Glutamatergic neuron (in vitro differentiated cells): ENCODE data around the gene KIF2C. TPM values are rescaled to one million over a fixed set of nuclear protein-coding genes. Genes with fewer than 3 reads are reported as not detected.

Experiments used
- DNase-seq: peaks from one replicate; pipeline ENCODE4 v3.0.0; 2022
- H3K27ac Mint-ChIP-seq: one replicate; pipeline ENCODE4 v1.8.0; 2020; ENCODE audit warnings: mild to moderate bottlenecking, mixed read lengths, inconsistent platforms; ENCODE audit not compliant: unreplicated experiment
- H3K27me3 Mint-ChIP-seq: one replicate; pipeline ENCODE4 v1.8.0; 2020; ENCODE audit warnings: mild to moderate bottlenecking, moderate library complexity, mixed read lengths, inconsistent platforms; ENCODE audit not compliant: unreplicated experiment
- H3K36me3 Mint-ChIP-seq: one replicate; pipeline ENCODE4 v1.8.0; 2020; ENCODE audit warnings: mild to moderate bottlenecking, mixed read lengths, inconsistent platforms; ENCODE audit not compliant: unreplicated experiment
- H3K4me1 Mint-ChIP-seq: one replicate; pipeline ENCODE4 v1.8.0; 2020; ENCODE audit warnings: mild to moderate bottlenecking, low read depth, mixed read lengths, inconsistent platforms; ENCODE audit not compliant: unreplicated experiment
- H3K4me3 Mint-ChIP-seq: one replicate; pipeline ENCODE4 v1.8.0; 2020; ENCODE audit warnings: mild to moderate bottlenecking, mixed read lengths, inconsistent platforms; ENCODE audit not compliant: unreplicated experiment
- H3K9me3 Mint-ChIP-seq: one replicate; pipeline ENCODE4 v1.8.0; 2020; ENCODE audit warnings: mild to moderate bottlenecking, moderate library complexity, mixed read lengths, inconsistent platforms; ENCODE audit not compliant: unreplicated experiment
- total RNA-seq: library from RNA; stranded (reverse); fragmentation: NEBNext Ultra II Directional; extraction: Animal tissue kit (Norgen Biotek cat#: 25700); gene quantifications from one replicate; pipeline ENCODE4 v1.2.1, GENCODE V29; 2021; ENCODE audit not compliant: unreplicated experiment
- TF ChIP-seq, protein P1 (sequence below): fragments of 200-600 bp; sonication (generic); IDR thresholded peaks from one replicate; pipeline ENCODE4 v1.5.0; 2021; ENCODE audit not compliant: partially characterized antibody, unreplicated experiment

Gene KIF2C
- total RNA-seq, 1 donor from 2014 or later = 8.6 TPM

DNA sequence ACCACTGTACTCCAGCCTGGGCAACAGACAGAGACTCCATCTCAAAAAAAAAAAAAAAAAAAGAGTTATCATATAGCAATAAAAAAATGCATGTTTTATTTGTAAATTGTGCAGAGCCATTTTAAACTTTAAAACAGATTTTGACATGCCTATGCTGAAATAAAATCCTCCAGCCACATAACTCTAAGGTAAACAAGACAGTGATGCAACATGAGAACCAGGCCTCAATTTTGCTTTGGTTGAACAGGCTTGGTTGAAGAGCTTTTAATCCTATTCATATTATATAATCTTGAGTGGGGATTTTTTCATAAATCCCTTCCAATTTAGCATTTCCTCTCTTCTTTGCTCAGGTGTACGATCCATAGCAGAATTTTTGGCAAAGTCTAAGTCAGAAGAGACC lies 39.1 kb upstream of the KIF2C start:
- no peak for DNase-seq
- Mint-ChIP-seq H3K4me3 (no peak overlapping the region), H3K4me1 (peaks cover 2% of the 10 kb centered on the region), H3K27me3 (no peaks in the 10 kb centered on the region), H3K36me3 (peaks cover 2% of the 10 kb centered on the region), H3K9me3 (peaks cover 2% of the 10 kb centered on the region), H3K27ac (no peak overlapping the region)
- TF ChIP-seq, protein P1, sequence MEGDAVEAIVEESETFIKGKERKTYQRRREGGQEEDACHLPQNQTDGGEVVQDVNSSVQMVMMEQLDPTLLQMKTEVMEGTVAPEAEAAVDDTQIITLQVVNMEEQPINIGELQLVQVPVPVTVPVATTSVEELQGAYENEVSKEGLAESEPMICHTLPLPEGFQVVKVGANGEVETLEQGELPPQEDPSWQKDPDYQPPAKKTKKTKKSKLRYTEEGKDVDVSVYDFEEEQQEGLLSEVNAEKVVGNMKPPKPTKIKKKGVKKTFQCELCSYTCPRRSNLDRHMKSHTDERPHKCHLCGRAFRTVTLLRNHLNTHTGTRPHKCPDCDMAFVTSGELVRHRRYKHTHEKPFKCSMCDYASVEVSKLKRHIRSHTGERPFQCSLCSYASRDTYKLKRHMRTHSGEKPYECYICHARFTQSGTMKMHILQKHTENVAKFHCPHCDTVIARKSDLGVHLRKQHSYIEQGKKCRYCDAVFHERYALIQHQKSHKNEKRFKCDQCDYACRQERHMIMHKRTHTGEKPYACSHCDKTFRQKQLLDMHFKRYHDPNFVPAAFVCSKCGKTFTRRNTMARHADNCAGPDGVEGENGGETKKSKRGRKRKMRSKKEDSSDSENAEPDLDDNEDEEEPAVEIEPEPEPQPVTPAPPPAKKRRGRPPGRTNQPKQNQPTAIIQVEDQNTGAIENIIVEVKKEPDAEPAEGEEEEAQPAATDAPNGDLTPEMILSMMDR = no peak

DNA sequence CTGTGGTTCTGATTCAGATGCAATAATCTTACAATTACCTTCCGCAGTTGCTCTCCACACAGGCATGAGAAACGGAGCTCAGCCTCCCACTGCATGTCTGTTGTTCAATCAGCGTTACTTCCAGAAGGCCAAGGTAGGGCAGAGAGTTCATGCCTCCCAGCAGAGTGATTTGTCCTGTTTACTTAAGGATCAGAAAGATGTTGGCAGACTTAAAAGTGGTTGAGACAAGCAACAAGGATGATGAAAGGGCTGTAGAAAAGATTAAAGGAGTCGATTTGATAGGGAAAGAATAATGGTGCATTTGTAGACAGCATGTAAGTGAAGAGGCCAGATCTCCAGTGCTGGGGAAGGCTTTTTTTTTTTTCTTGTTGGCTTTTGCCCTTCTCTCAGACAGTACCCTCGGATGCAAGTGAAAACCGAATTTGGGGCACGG lies 38.5 kb upstream of the KIF2C start:
- Mint-ChIP-seq H3K4me1 (peaks cover 2% of the 10 kb centered on the region), H3K4me3 (no peak overlapping the region), H3K27me3 (no peaks in the 10 kb centered on the region), H3K27ac (no peak overlapping the region), H3K9me3 (no peaks in the 10 kb centered on the region), H3K36me3 (peaks cover 5% of the 10 kb centered on the region)
- TF ChIP-seq, protein P1 = no peak
- no peak for DNase-seq

DNA sequence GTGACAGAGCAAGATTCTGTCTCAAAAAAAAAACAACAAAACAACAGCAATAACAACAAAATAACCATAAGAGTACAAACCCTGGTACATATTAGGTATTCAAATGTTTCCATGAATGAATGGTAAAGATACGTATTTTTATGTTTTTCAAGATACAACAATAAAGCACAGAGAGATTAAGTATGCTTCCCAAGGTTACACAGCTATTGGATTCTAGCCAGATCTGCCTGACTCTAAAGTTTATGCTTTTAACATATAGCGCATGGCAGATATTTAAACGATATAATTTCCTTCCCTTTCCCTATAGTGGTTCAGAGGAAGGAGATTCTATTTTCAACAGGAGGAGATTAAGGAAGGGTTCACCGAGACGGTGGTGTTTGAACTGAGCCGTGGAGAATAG lies 34.2 kb upstream of the KIF2C start:
- Mint-ChIP-seq H3K36me3 (peaks cover 12% of the 10 kb centered on the region), H3K27me3 (peaks cover 2% of the 10 kb centered on the region), H3K4me1 (no peaks in the 10 kb centered on the region), H3K9me3 (peaks cover 3% of the 10 kb centered on the region), H3K4me3 (no peak overlapping the region), H3K27ac (no peak overlapping the region)
- TF ChIP-seq, protein P1 = no peak
- DNase-seq = no peak

DNA sequence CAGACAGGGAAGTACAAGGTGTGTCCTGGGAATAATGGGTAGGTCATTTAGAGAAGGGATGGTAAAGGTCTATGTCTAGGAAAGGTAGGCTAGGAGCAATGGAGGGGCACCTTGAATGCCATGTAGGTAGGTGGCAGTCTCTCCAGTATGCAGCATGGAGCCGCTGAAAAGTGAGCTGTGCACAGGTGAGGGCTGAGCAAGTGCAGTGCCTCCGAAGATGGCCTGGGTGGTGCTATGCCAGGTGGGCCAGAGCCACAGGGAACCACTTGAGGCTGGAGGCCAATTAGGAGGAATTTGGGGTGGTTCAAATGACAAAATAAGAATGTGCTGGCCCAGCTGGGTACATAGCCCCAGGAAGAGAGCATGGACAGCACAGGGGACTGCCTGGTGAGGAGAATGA lies 33.7 kb upstream of the KIF2C start:
- Mint-ChIP-seq H3K4me3 (no peak overlapping the region), H3K4me1 (no peaks in the 10 kb centered on the region), H3K27ac (no peak overlapping the region), H3K36me3 (peaks cover 12% of the 10 kb centered on the region), H3K27me3 (peaks cover 4% of the 10 kb centered on the region), H3K9me3 (peaks cover 3% of the 10 kb centered on the region)
- TF ChIP-seq, protein P1 = no peak
- DNase-seq = no peak

DNA sequence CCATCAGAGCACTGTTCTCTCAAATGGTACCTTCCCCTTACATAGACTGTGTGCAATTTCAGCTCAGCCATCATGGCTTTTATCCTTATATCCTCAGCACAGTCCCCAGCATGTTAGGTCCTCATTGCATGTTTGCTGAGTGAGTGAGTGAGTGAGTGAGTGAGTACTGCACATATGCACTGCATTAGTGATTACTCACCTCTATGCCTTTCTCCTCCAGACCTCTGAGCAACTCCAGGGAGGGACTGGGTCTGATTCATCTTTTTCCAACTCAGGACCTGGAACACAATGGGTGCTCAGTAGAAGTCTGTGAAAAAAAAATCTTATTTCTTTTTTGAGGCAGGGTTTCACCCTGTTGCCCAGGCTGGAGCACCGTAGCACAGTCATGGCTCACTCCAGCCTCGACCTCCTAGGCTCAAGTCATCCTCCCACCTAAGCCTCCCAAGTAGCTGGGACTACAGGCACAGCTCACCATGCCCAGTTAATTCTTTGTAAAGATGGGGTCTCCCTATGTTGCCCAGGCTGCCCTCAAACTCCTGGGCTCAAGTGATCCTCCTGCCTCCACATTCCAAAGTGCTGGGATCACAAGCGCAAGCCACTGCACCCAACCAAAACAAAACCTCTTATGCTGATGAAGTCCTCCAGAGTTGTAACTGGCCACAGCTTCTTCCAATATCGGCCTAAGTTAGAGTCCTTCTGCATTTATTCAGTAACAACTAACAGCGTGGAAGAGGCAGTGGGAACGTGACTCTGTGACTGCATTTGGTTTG lies 32.3 kb upstream of the KIF2C start:
- no peak overlapping the region for H3K4me3 Mint-ChIP-seq
- TF ChIP-seq, protein P1 = no peak
- H3K4me1 Mint-ChIP-seq = no peaks in the 10 kb centered on the region
- peaks cover 3% of the 10 kb centered on the region for H3K9me3 Mint-ChIP-seq
- H3K27ac Mint-ChIP-seq = no peak overlapping the region
- peaks cover 4% of the 10 kb centered on the region for H3K27me3 Mint-ChIP-seq
- H3K36me3 Mint-ChIP-seq = peaks cover 12% of the 10 kb centered on the region
- DNase-seq = no peak
